Measurements from ENCODE around the gene TNFRSF4. TPM values are rescaled to one million over a fixed set of nuclear protein-coding genes. Genes with fewer than 3 reads are reported as not detected.

Gene TNFRSF4
- 1 to 10 TPM in 2 of 4 donors, under 1 TPM in 2; 0.39 to 3.7 (median 0.97) TPM for total RNA-seq

GRCh38 chr1:1213345-1214265 lies at the start of gene TNFRSF4:
Gene TNFRSF4, minus strand, starts transcription at chr1:1214153. Its CDS starts 26 bp downstream, at chr1:1214127.
- no peak for DNase-seq (ENCODE audit: low spot score in 2 of 2)
- H3K27ac ChIP-seq, result no peak within 1 kb of the TSS
- peaks cover 0 to 19% of the 10 kb centered on the region in 2 donors for H3K27me3 ChIP-seq
- no peak for TF ChIP-seq POLR2A (IDR thresholded peaks at IDR 0.05)
- TF ChIP-seq CTCF (IDR thresholded peaks at IDR 0.05), result no peak
- no peak for TF ChIP-seq EP300 (IDR thresholded peaks at IDR 0.05)
- peak within 1 kb of the TSS in 2 of 4 donors; percentile 32 to 35 for H3K4me3 ChIP-seq
- WGBS, 2 donors, result 47 to 57% methylated on average over 24 to 34 of the region's 56 CpGs
- H3K4me1 ChIP-seq, result peaks cover 0 to 29% (median 18%) of the 10 kb centered on the region in 4 donors
- H3K9me3 ChIP-seq, result no peaks in the 10 kb centered on the region
- peaks cover 0 to 41% (median 0%) of the 10 kb centered on the region in 3 donors for H3K36me3 ChIP-seq

GRCh38 chr1:1262758-1263157 lies 48.8 kb upstream of the TNFRSF4 start:
- H3K36me3 ChIP-seq, result peaks cover 6 to 96% (median 22%) of the 10 kb centered on the region in 3 donors
- H3K4me1 ChIP-seq, result peaks cover 0 to 16% (median 0%) of the 10 kb centered on the region in 4 donors
- H3K27ac ChIP-seq, result no peak overlapping the region
- no peak overlapping the region for H3K4me3 ChIP-seq
- no peaks in the 10 kb centered on the region for H3K27me3 ChIP-seq
- 92 to 94% methylated on average over 8 of the region's 8 CpGs for WGBS, 2 donors
- TF ChIP-seq CTCF (IDR thresholded peaks at IDR 0.05), result no peak
- no peak for TF ChIP-seq EP300 (IDR thresholded peaks at IDR 0.05)
- no peak for TF ChIP-seq POLR2A (IDR thresholded peaks at IDR 0.05)
- no peaks in the 10 kb centered on the region for H3K9me3 ChIP-seq
- no peak for DNase-seq (ENCODE audit: low spot score in 2 of 2)

GRCh38 chr1:1262071-1262470 lies 48.1 kb upstream of the TNFRSF4 start:
- Histone ChIP-seq H3K27ac (no peak overlapping the region), H3K27me3 (no peaks in the 10 kb centered on the region), H3K36me3 (peaks cover 6 to 94% (median 22%) of the 10 kb centered on the region in 3 donors), H3K4me1 (peaks cover 0 to 15% (median 0%) of the 10 kb centered on the region in 4 donors), H3K4me3 (no peak overlapping the region), H3K9me3 (no peaks in the 10 kb centered on the region)
- 95 to 96% methylated on average over 17 of the region's 17 CpGs for WGBS, 2 donors
- no peak for DNase-seq (ENCODE audit: low spot score in 2 of 2)
- TF ChIP-seq POLR2A (IDR thresholded peaks at IDR 0.05), result no peak
- no peak for TF ChIP-seq CTCF (IDR thresholded peaks at IDR 0.05)
- TF ChIP-seq EP300 (IDR thresholded peaks at IDR 0.05), result no peak

- H3K4me3 ChIP-seq, result no peak overlapping the region
- 68 to 72% methylated on average over 16 of the region's 16 CpGs for WGBS, 2 donors
Observed at GRCh38 chr1:1260843-1261560, 47.0 kb upstream of the TNFRSF4 start.

More at GRCh38 chr1:1260843-1261560, 47.0 kb upstream of the TNFRSF4 start:
- Histone ChIP-seq H3K36me3 (peaks cover 6 to 94% (median 18%) of the 10 kb centered on the region in 3 donors), H3K27ac (no peak overlapping the region), H3K4me1 (peaks cover 0 to 15% (median 0%) of the 10 kb centered on the region in 4 donors), H3K27me3 (no peaks in the 10 kb centered on the region), H3K9me3 (no peaks in the 10 kb centered on the region)
- TF ChIP-seq EP300 (IDR thresholded peaks at IDR 0.05) (no peak), CTCF (IDR thresholded peaks at IDR 0.05) (no peak), POLR2A (IDR thresholded peaks at IDR 0.05) (no peak)
- no peak for DNase-seq (ENCODE audit: low spot score in 2 of 2)

Measured in tibial nerve (tissue), 4 donors.